ENCODE results near the gene LDLRAD3.

DNA sequence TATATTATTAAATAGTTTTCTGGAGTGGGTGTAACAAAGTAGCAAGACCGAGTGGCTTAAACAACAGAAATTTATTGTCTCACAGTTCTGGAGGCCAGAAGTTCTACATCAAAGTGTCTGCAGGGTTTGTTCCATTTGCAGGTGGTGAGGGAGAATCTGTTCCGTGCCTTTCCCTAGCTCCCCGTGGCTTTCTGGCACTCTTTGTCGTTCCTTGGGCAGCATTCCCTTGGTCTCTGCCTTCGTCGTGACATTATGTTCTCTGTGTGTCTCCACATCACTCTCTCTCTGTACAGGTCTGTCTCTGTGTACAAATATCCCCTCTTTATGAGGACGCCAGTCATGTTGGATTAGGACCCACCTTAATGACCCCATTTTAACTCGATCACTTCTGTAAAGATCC lies 38.2 kb downstream of the LDLRAD3 start:
- TF ChIP-seq, protein P1, sequence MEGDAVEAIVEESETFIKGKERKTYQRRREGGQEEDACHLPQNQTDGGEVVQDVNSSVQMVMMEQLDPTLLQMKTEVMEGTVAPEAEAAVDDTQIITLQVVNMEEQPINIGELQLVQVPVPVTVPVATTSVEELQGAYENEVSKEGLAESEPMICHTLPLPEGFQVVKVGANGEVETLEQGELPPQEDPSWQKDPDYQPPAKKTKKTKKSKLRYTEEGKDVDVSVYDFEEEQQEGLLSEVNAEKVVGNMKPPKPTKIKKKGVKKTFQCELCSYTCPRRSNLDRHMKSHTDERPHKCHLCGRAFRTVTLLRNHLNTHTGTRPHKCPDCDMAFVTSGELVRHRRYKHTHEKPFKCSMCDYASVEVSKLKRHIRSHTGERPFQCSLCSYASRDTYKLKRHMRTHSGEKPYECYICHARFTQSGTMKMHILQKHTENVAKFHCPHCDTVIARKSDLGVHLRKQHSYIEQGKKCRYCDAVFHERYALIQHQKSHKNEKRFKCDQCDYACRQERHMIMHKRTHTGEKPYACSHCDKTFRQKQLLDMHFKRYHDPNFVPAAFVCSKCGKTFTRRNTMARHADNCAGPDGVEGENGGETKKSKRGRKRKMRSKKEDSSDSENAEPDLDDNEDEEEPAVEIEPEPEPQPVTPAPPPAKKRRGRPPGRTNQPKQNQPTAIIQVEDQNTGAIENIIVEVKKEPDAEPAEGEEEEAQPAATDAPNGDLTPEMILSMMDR (IDR thresholded peaks at IDR 0.05; ENCODE audit: low read depth, low read length): no peak
- TF ChIP-seq EZH2phosphoT487 (IDR thresholded peaks at IDR 0.05; ENCODE audit: low read depth): no peak
